ENCODE data around the gene TFF3.
A peak's percentile ranks its signal among the peaks of the same experiment; 100 is the strongest.

Gene TFF3

GRCh38 chr21:42265231-42265812 is 49.9 kb downstream of the TFF3 start:
- ATAC-seq (ENCODE audit: low read depth) = no peak
- no peaks in the 10 kb centered on the region for H3K36me3 ChIP-seq (ENCODE audit: low read depth)
- no peak for DNase-seq (ENCODE audit: low spot score)
- H3K27ac ChIP-seq (ENCODE audit: poor library complexity, severe bottlenecking) = no peak overlapping the region
- no peak overlapping the region for H3K4me3 ChIP-seq (ENCODE audit: severe bottlenecking)
- no peaks in the 10 kb centered on the region for H3K27me3 ChIP-seq (ENCODE audit: insufficient read depth, poor library complexity, severe bottlenecking)
- peaks cover 8% of the 10 kb centered on the region for H3K4me1 ChIP-seq (ENCODE audit: insufficient read depth, poor library complexity, severe bottlenecking)
- H3K9me3 ChIP-seq (ENCODE audit: severe bottlenecking) = no peaks in the 10 kb centered on the region
- TF ChIP-seq CTCF (IDR thresholded peaks at IDR 0.05; ENCODE audit: poor library complexity, severe bottlenecking) = no peak

- H3K4me3 ChIP-seq (ENCODE audit: severe bottlenecking) = no peak overlapping the region
- no peaks in the 10 kb centered on the region for H3K27me3 ChIP-seq (ENCODE audit: insufficient read depth, poor library complexity, severe bottlenecking)
- ATAC-seq (ENCODE audit: low read depth) = no peak
- peaks cover 8% of the 10 kb centered on the region for H3K4me1 ChIP-seq (ENCODE audit: insufficient read depth, poor library complexity, severe bottlenecking)
- no peak for DNase-seq (ENCODE audit: low spot score)
- H3K27ac ChIP-seq (ENCODE audit: poor library complexity, severe bottlenecking) = no peak overlapping the region
- no peak for TF ChIP-seq CTCF (IDR thresholded peaks at IDR 0.05; ENCODE audit: poor library complexity, severe bottlenecking)
- no peaks in the 10 kb centered on the region for H3K36me3 ChIP-seq (ENCODE audit: low read depth)
- no peaks in the 10 kb centered on the region for H3K9me3 ChIP-seq (ENCODE audit: severe bottlenecking)
These were observed 50.7 kb downstream of the TFF3 start for GRCh38 chr21:42264245-42265195.

- Histone ChIP-seq H3K36me3 (ENCODE audit: low read depth) (no peaks in the 10 kb centered on the region), H3K27me3 (ENCODE audit: insufficient read depth, poor library complexity, severe bottlenecking) (no peaks in the 10 kb centered on the region), H3K9me3 (ENCODE audit: severe bottlenecking) (no peaks in the 10 kb centered on the region), H3K4me1 (ENCODE audit: insufficient read depth, poor library complexity, severe bottlenecking) (peaks cover 8% of the 10 kb centered on the region), H3K27ac (ENCODE audit: poor library complexity, severe bottlenecking) (no peak overlapping the region), H3K4me3 (ENCODE audit: severe bottlenecking) (no peak overlapping the region)
- no peak for ATAC-seq (ENCODE audit: low read depth)
- TF ChIP-seq CTCF (IDR thresholded peaks at IDR 0.05; ENCODE audit: poor library complexity, severe bottlenecking) = no peak
- DNase-seq (ENCODE audit: low spot score) = no peak
These were observed 51.5 kb downstream of the TFF3 start for GRCh38 chr21:42263591-42264131.

- H3K4me3 ChIP-seq (ENCODE audit: severe bottlenecking) = no peak overlapping the region
- no peak for DNase-seq (ENCODE audit: low spot score)
- peaks cover 8% of the 10 kb centered on the region for H3K4me1 ChIP-seq (ENCODE audit: insufficient read depth, poor library complexity, severe bottlenecking)
- no peak overlapping the region for H3K27ac ChIP-seq (ENCODE audit: poor library complexity, severe bottlenecking)
- peak; percentile 79 for ATAC-seq (ENCODE audit: low read depth)
- no peaks in the 10 kb centered on the region for H3K36me3 ChIP-seq (ENCODE audit: low read depth)
- TF ChIP-seq CTCF (IDR thresholded peaks at IDR 0.05; ENCODE audit: poor library complexity, severe bottlenecking) = no peak
- no peaks in the 10 kb centered on the region for H3K9me3 ChIP-seq (ENCODE audit: severe bottlenecking)
- H3K27me3 ChIP-seq (ENCODE audit: insufficient read depth, poor library complexity, severe bottlenecking) = no peaks in the 10 kb centered on the region
These were observed 52.4 kb downstream of the TFF3 start for GRCh38 chr21:42262831-42263231.
